ENCODE data around the gene GLRB.
"Not testable (repeated sequence)": the region's sequence is repeated elsewhere in the genome, so short reads cannot be mapped to it uniquely, and the experiment has no call there.

The GLRB gene

GRCh38 chr4:157165935-157166610, 90.1 kb downstream of the GLRB start:
- no peak for TF ChIP-seq EZH2phosphoT487 (IDR thresholded peaks at IDR 0.05; ENCODE audit: low read depth)
- TF ChIP-seq CTCF (IDR thresholded peaks at IDR 0.05; ENCODE audit: low read depth, low read length), result no peak
- Histone ChIP-seq H2AFZ (ENCODE audit: low read depth, low read length) (no peak overlapping the region), H3K9ac (ENCODE audit: low read length) (no peak overlapping the region), H3K4me3 (ENCODE audit: low read length) (no peak overlapping the region), H3K79me2 (ENCODE audit: low read length) (no peaks in the 10 kb centered on the region), H3K9me3 (ENCODE audit: insufficient read depth, low read length) (no peaks in the 10 kb centered on the region), H3K27ac (ENCODE audit: low read length) (no peak overlapping the region), H3K4me1 (ENCODE audit: low read length) (no peaks in the 10 kb centered on the region), H3K27me3 (ENCODE audit: low read depth, low read length) (no peaks in the 10 kb centered on the region), H3K4me2 (ENCODE audit: low read length) (no peak overlapping the region), H4K20me1 (ENCODE audit: insufficient read depth, low read length) (no peaks in the 10 kb centered on the region), H3K36me3 (replicated peaks; ENCODE audit: low read depth, low read length) (no peaks in the 10 kb centered on the region)

GRCh38 chr4:157170321-157170720, 94.4 kb downstream of the GLRB start:
- H3K27me3 ChIP-seq (ENCODE audit: low read depth, low read length), result no peaks in the 10 kb centered on the region
- TF ChIP-seq CTCF (IDR thresholded peaks at IDR 0.05; ENCODE audit: low read depth, low read length) (no peak), EZH2phosphoT487 (IDR thresholded peaks at IDR 0.05; ENCODE audit: low read depth) (no peak)
- no peak overlapping the region for H3K27ac ChIP-seq (ENCODE audit: low read length)
- H3K9me3 ChIP-seq (ENCODE audit: insufficient read depth, low read length), result no peaks in the 10 kb centered on the region
- no peaks in the 10 kb centered on the region for H3K4me1 ChIP-seq (ENCODE audit: low read length)
- no peak overlapping the region for H3K4me2 ChIP-seq (ENCODE audit: low read length)
- H2AFZ ChIP-seq (ENCODE audit: low read depth, low read length), result no peak overlapping the region
- H3K4me3 ChIP-seq (ENCODE audit: low read length), result no peak overlapping the region
- no peaks in the 10 kb centered on the region for H4K20me1 ChIP-seq (ENCODE audit: insufficient read depth, low read length)
- H3K9ac ChIP-seq (ENCODE audit: low read length), result no peak overlapping the region
- no peaks in the 10 kb centered on the region for H3K79me2 ChIP-seq (ENCODE audit: low read length)
- H3K36me3 ChIP-seq (replicated peaks; ENCODE audit: low read depth, low read length), result no peaks in the 10 kb centered on the region

GRCh38 chr4:157172011-157172410, 96.1 kb downstream of the GLRB start:
- no peak overlapping the region for H3K4me3 ChIP-seq (ENCODE audit: low read length)
- H3K4me2 ChIP-seq (ENCODE audit: low read length), result no peak overlapping the region
- no peak overlapping the region for H3K9ac ChIP-seq (ENCODE audit: low read length)
- no peaks in the 10 kb centered on the region for H3K27me3 ChIP-seq (ENCODE audit: low read depth, low read length)
- H4K20me1 ChIP-seq (ENCODE audit: insufficient read depth, low read length), result no peaks in the 10 kb centered on the region
- H2AFZ ChIP-seq (ENCODE audit: low read depth, low read length), result no peak overlapping the region
- no peak overlapping the region for H3K27ac ChIP-seq (ENCODE audit: low read length)
- H3K79me2 ChIP-seq (ENCODE audit: low read length), result no peaks in the 10 kb centered on the region
- peak; percentile 30; the same call in 1 of the 2 replicates for TF ChIP-seq CTCF (IDR thresholded peaks at IDR 0.05; ENCODE audit: low read depth, low read length)
- TF ChIP-seq EZH2phosphoT487 (IDR thresholded peaks at IDR 0.05; ENCODE audit: low read depth), result no peak
- H3K9me3 ChIP-seq (ENCODE audit: insufficient read depth, low read length), result no peaks in the 10 kb centered on the region
- no peaks in the 10 kb centered on the region for H3K4me1 ChIP-seq (ENCODE audit: low read length)
- H3K36me3 ChIP-seq (replicated peaks; ENCODE audit: low read depth, low read length), result no peaks in the 10 kb centered on the region

GRCh38 chr4:157180268-157180667, 104.3 kb downstream of the GLRB start:
- not testable (repeated sequence) for H3K4me1 ChIP-seq (ENCODE audit: low read length); H3K79me2 ChIP-seq (ENCODE audit: low read length); H3K9me3 ChIP-seq (ENCODE audit: insufficient read depth, low read length); H4K20me1 ChIP-seq (ENCODE audit: insufficient read depth, low read length); H3K9ac ChIP-seq (ENCODE audit: low read length); H3K27ac ChIP-seq (ENCODE audit: low read length); H2AFZ ChIP-seq (ENCODE audit: low read depth, low read length); H3K36me3 ChIP-seq (replicated peaks; ENCODE audit: low read depth, low read length); H3K27me3 ChIP-seq (ENCODE audit: low read depth, low read length); H3K4me3 ChIP-seq (ENCODE audit: low read length); H3K4me2 ChIP-seq (ENCODE audit: low read length)
